Prostate gland (tissue), 2 donors: Measurements from ENCODE around the gene HHIPL1. TPM values are rescaled to one million over a fixed set of nuclear protein-coding genes. Genes with fewer than 3 reads are reported as not detected.

Source experiments
- DNase-seq: peaks from one replicate; pipeline ENCODE4 v3.0.0-alpha.2; 2019; ENCODE audit warnings: low spot score
- H3K27ac ChIP-seq, 2 donors: fragments of 200-600 bp; sonication (generic); 2 replicates each; pipeline ENCODE4 v1.5.1; 2017 to 2019
- H3K27me3 ChIP-seq: fragments of 200-600 bp; sonication (generic); replicated peaks from 2 replicates; pipeline ENCODE4 v1.5.1; 2019; ENCODE audit not compliant: insufficient read depth
- H3K36me3 ChIP-seq, 2 donors: fragments of 200-600 bp; sonication (generic); 1 replicate in 1 of 2; 2 replicates in 1 of 2; pipeline versions ENCODE4 v1.5.1 to v1.8.1; 2017 to 2019
- H3K4me1 ChIP-seq: fragments of 200-600 bp; sonication (generic); replicated peaks from 2 replicates; pipeline ENCODE4 v1.5.1; 2019
- H3K4me3 ChIP-seq, 2 donors: fragments of 200-600 bp; sonication (generic); 2 replicates each; pipeline ENCODE4 v1.5.1; 2017 to 2019
- H3K9me3 ChIP-seq: fragments of 200-600 bp; sonication (generic); 2 replicates; pipeline ENCODE4 v1.5.1; 2017
- CTCF ChIP-seq, 4 experiments: fragments of 200-600 bp in 2 of 4; fragments of 450-650 bp in 2 of 4; sonication (generic) in 2 of 4; IDR thresholded peaks; 1 replicate in 3 of 4; 2 replicates in 1 of 4; pipeline ENCODE4 v1.5.1; 2016 to 2019; ENCODE audit warnings: antibody characterized with exemption in 4 of 4, mild to moderate bottlenecking in 2 of 4, moderate library complexity in 2 of 4
- POLR2A ChIP-seq: fragments of 450-650 bp; IDR thresholded peaks from one replicate; pipeline ENCODE4 v1.6.1; 2016; ENCODE audit warnings: antibody characterized with exemption, mild to moderate bottlenecking
- POLR2AphosphoS5 ChIP-seq: sonication (generic); formaldehyde crosslinking; IDR thresholded peaks from one replicate; pipeline ENCODE4 v1.6.1; 2017; ENCODE audit warnings: antibody characterized with exemption
- WGBS: methylation state at CpG from one replicate; pipeline ENCODE4 v1.1.5; 2018; 5-methylcytosine and 5-hydroxymethylcytosine counted together
- intact Hi-C: fragments of 100-400 bp; cut with DNase I; formaldehyde crosslinking; loops from one replicate; pipeline ENCODE4 v1.14.2; 2022
- total RNA-seq, 2 donors: library from RNA; depleted of rRNA; stranded (reverse); fragments of >200 nt; gene quantifications; one replicate each; pipeline ENCODE4 v1.1.0, GENCODE V29; 2016

HHIPL1 gene
- total RNA-seq, 2 donors from 2014 or later: 2.8 to 4.5 TPM

GRCh38 chr14:99615497-99616157, 29.3 kb upstream of the HHIPL1 start:
- Histone ChIP-seq H3K4me1 (no peaks in the 10 kb centered on the region), H3K27ac (no peak overlapping the region), H3K4me3 (no peak overlapping the region), H3K9me3 (no peaks in the 10 kb centered on the region), H3K36me3 (no peaks in the 10 kb centered on the region), H3K27me3 (no peaks in the 10 kb centered on the region)
- 14% methylated on average over 7 of the region's 7 CpGs for WGBS
- intact Hi-C loops: no loop called here
- no peak for DNase-seq
- TF ChIP-seq POLR2AphosphoS5 (peak; percentile 16), CTCF (IDR thresholded peaks at IDR 0.05) (no peak), POLR2A (no peak)

- intact Hi-C loops: no loop called here
- TF ChIP-seq POLR2A (no peak), POLR2AphosphoS5 (no peak), CTCF (IDR thresholded peaks at IDR 0.05) (no peak)
- Histone ChIP-seq H3K27ac (no peak overlapping the region), H3K36me3 (no peaks in the 10 kb centered on the region), H3K27me3 (no peaks in the 10 kb centered on the region), H3K4me1 (no peaks in the 10 kb centered on the region), H3K4me3 (no peak overlapping the region), H3K9me3 (no peaks in the 10 kb centered on the region)
- WGBS: 72% methylated on average over 16 of the region's 16 CpGs
- DNase-seq: no peak
These were observed 27.8 kb upstream of the HHIPL1 start for GRCh38 chr14:99616832-99617800.

- Histone ChIP-seq H3K27me3 (no peaks in the 10 kb centered on the region), H3K4me3 (no peak overlapping the region), H3K9me3 (no peaks in the 10 kb centered on the region), H3K4me1 (no peaks in the 10 kb centered on the region), H3K36me3 (no peaks in the 10 kb centered on the region), H3K27ac (no peak overlapping the region)
- DNase-seq: no peak
- 75% methylated on average over 13 of the region's 13 CpGs for WGBS
- intact Hi-C loops: no loop called here
- TF ChIP-seq POLR2AphosphoS5 (no peak), POLR2A (no peak), CTCF (IDR thresholded peaks at IDR 0.05) (no peak)
These were observed 24.8 kb upstream of the HHIPL1 start for GRCh38 chr14:99619835-99620834.

GRCh38 chr14:99621948-99622347, 23.0 kb upstream of the HHIPL1 start:
- no peaks in the 10 kb centered on the region for H3K4me1 ChIP-seq
- intact Hi-C loops: no loop called here
- no peak for DNase-seq
- H3K27me3 ChIP-seq: no peaks in the 10 kb centered on the region
- no peaks in the 10 kb centered on the region for H3K36me3 ChIP-seq
- TF ChIP-seq POLR2AphosphoS5 (no peak), CTCF (IDR thresholded peaks at IDR 0.05) (no peak), POLR2A (no peak)
- no peak overlapping the region for H3K27ac ChIP-seq
- H3K9me3 ChIP-seq: no peaks in the 10 kb centered on the region
- no peak overlapping the region for H3K4me3 ChIP-seq
- WGBS: 81% methylated on average over 6 of the region's 6 CpGs
